Brain microvascular endothelial cell (primary cell): ENCODE measurements around the gene MPP2.

Source experiments
- DNase-seq: peaks from one replicate; pipeline ENCODE4 v3.0.0-alpha.2; 2020
- H3K27ac ChIP-seq: fragments of 250-450 bp; sonication (Bioruptor Pico); 2 replicates; pipeline ENCODE4 v1.5.1; 2020; ENCODE audit warnings: mild to moderate bottlenecking, moderate library complexity
- H3K27me3 ChIP-seq: fragments of 250-450 bp; sonication (Bioruptor Pico); replicated peaks from 2 replicates; pipeline ENCODE4 v1.5.1; 2020; ENCODE audit warnings: mild to moderate bottlenecking
- H3K36me3 ChIP-seq: fragments of 250-450 bp; sonication (Bioruptor Pico); replicated peaks from 2 replicates; pipeline ENCODE4 v1.5.1; 2020; ENCODE audit warnings: mild to moderate bottlenecking
- H3K4me3 ChIP-seq: 2 replicates; pipeline ENCODE4 v1.5.1; 2011; ENCODE audit warnings: low read depth, mild to moderate bottlenecking, control low read depth, low read length, moderate library complexity
- CTCF ChIP-seq: IDR thresholded peaks from 2 replicates; pipeline ENCODE4 v1.5.1; 2011; ENCODE audit warnings: low read depth, mild to moderate bottlenecking, moderate library complexity, low read length, control low read depth, inconsistent platforms; ENCODE audit errors: missing control alignments
- in situ Hi-C: cut with HindIII; loops from 2 replicates; pipeline ENCODE4 v1.10.0; 2017; ENCODE audit warnings: low sequenced_read_pairs, low pct_ligation_motif_present

MPP2 gene

GRCh38 chr17:43849116-43849515, 58.2 kb downstream of the MPP2 start:
- Histone ChIP-seq H3K27ac (no peak overlapping the region), H3K36me3 (no peaks in the 10 kb centered on the region), H3K4me3 (no peak overlapping the region), H3K27me3 (peaks cover 2% of the 10 kb centered on the region)
- no peak for DNase-seq
- TF ChIP-seq CTCF, result no peak
- in situ Hi-C loops, result no loop called here

- TF ChIP-seq CTCF, result no peak
- in situ Hi-C loops, result no loop called here
- H3K27ac ChIP-seq, result no peak overlapping the region
- no peak overlapping the region for H3K4me3 ChIP-seq
- no peaks in the 10 kb centered on the region for H3K36me3 ChIP-seq
- DNase-seq, result no peak
- H3K27me3 ChIP-seq, result peaks cover 2% of the 10 kb centered on the region
These were observed 58.7 kb downstream of the MPP2 start for GRCh38 chr17:43848601-43849000.

- Histone ChIP-seq H3K36me3 (no peaks in the 10 kb centered on the region), H3K4me3 (no peak within 1 kb of the TSS), H3K27ac (no peak within 1 kb of the TSS), H3K27me3 (peaks cover 2% of the 10 kb centered on the region)
- no peak for DNase-seq
- no peak for TF ChIP-seq CTCF
- in situ Hi-C loops, result no loop called here
These were observed 60.4 kb downstream of the MPP2 start, which contains the start of gene CD300LG for GRCh38 chr17:43846963-43847371. Gene CD300LG (plus strand): TSS chr17:43847176. CDS start chr17:43847217, 41 bp downstream.

- no peak overlapping the region for H3K27ac ChIP-seq
- H3K27me3 ChIP-seq, result no peaks in the 10 kb centered on the region
- peak; percentile 99 for TF ChIP-seq CTCF
- peak; percentile 63 for DNase-seq
- H3K4me3 ChIP-seq, result no peak overlapping the region
- in situ Hi-C loops, result no loop called here
- H3K36me3 ChIP-seq, result no peaks in the 10 kb centered on the region
These were observed 61.1 kb downstream of the MPP2 start for GRCh38 chr17:43846221-43846712.

GRCh38 chr17:43845766-43846165, 61.6 kb downstream of the MPP2 start:
- no peak for DNase-seq
- in situ Hi-C loops, result no loop called here

More at GRCh38 chr17:43845766-43846165, 61.6 kb downstream of the MPP2 start:
- H3K27me3 ChIP-seq, result no peaks in the 10 kb centered on the region
- H3K36me3 ChIP-seq, result no peaks in the 10 kb centered on the region
- no peak for TF ChIP-seq CTCF
- H3K27ac ChIP-seq, result no peak overlapping the region
- H3K4me3 ChIP-seq, result no peak overlapping the region
